Ovary (tissue), 10 donors: ENCODE results near the gene LRRC4C. TPM values are rescaled to one million over a fixed set of nuclear protein-coding genes. Genes with fewer than 3 reads are reported as not detected.

Experiments
- DNase-seq, 5 donors: peaks; one replicate each; pipeline ENCODE4 v3.0.0-alpha.2; 2019 to 2020
- H3K27ac ChIP-seq, 2 donors: fragments of 200-600 bp; one replicate each; pipeline versions ENCODE4 v1.5.1 to v1.8.0; 2019 to 2022
- H3K27me3 ChIP-seq: fragments of 200-600 bp; one replicate; pipeline ENCODE4 v1.8.0; 2022
- H3K36me3 ChIP-seq: fragments of 200-600 bp; sonication (generic); one replicate; pipeline ENCODE4 v1.5.1; 2019
- H3K4me1 ChIP-seq: one replicate; pipeline ENCODE4 v1.8.1; 2013; ENCODE audit warnings: mild to moderate bottlenecking, moderate library complexity; ENCODE audit not compliant: insufficient read depth
- H3K4me3 ChIP-seq: fragments of 200-600 bp; sonication (generic); one replicate; pipeline ENCODE4 v1.5.1; 2017
- H3K9me3 ChIP-seq, 2 donors: fragments of 200-600 bp in 1 of 2; sonication (generic) in 1 of 2; one replicate each; pipeline versions ENCODE4 v1.5.1 to v1.8.1; 2013 to 2019; ENCODE audit warnings: mild to moderate bottlenecking in 1 of 2, moderate library complexity in 1 of 2
- EP300 ChIP-seq: sonication (generic); formaldehyde crosslinking; IDR thresholded peaks from one replicate; pipeline ENCODE4 v1.6.1; 2017; ENCODE audit warnings: antibody characterized with exemption
- POLR2A ChIP-seq: fragments of 450-650 bp; IDR thresholded peaks from one replicate; pipeline ENCODE4 v1.6.1; 2017; ENCODE audit warnings: antibody characterized with exemption, mild to moderate bottlenecking, moderate library complexity
- WGBS, 3 donors: extraction: QIAGEN DNeasy Blood & Tissue Kit in 1 of 3; methylation state at CpG; one replicate each; pipeline versions ENCODE4 v1.1.5 to v1.1.7; 2013 to 2017; 5-methylcytosine and 5-hydroxymethylcytosine counted together
- intact Hi-C, 4 donors: fragments of 100-400 bp; cut with DNase I; formaldehyde crosslinking; loops; one replicate each; pipeline versions ENCODE4 v1.11.0 to v1.15.1; 2022 to 2023
- long read RNA-seq, 3 donors: library from polyadenylated mRNA in 2 of 3; unstranded in 2 of 3; transcript quantifications; one replicate each; pipeline ENCODE4 v2.0.0 and lab custom pipeline, GENCODE V29; 2021 to 2026
- polyA plus RNA-seq, 2 donors: library from polyadenylated mRNA; stranded (reverse); fragments of 200-250 nt in 1 of 2; fragments of 350-450 nt in 1 of 2; fragmentation: Illumina TruSeq in 1 of 2; extraction: RNeasy Lipid Tissue Mini Kit (QIAGEN cat#74804) in 1 of 2; gene quantifications; one replicate each; pipeline ENCODE4 v1.2.3, GENCODE V29; 2013 to 2014
- total RNA-seq, 7 donors: library from RNA; depleted of rRNA in 2 of 7; stranded (reverse); fragments of >200 nt in 2 of 7; fragmentation: NEBNext Ultra II Directional in 3 of 7; extraction: Animal tissue kit (Norgen Biotek cat#: 25700) in 3 of 7; gene quantifications; one replicate each; pipeline versions ENCODE4 v1.1.0 to v1.2.4, GENCODE V29; 2016 to 2023
- TF ChIP-seq, protein P1 (sequence below), 3 donors: fragments of 450-650 bp in 2 of 3; fragments of 200-600 bp in 1 of 3; IDR thresholded peaks; one replicate each; pipeline versions ENCODE4 v1.5.1 to v1.8.0; 2016 to 2022; ENCODE audit warnings: antibody characterized with exemption in 3 of 3, mild to moderate bottlenecking in 1 of 3
- donor health status: DM: no; HTN: no; CAD: no; lungs with moderate emphysema.
- donor health status: DM: no; HTN: no; CAD: no.
- donor health status: Bipolar disorder and iron deficiency.
- donor health status: DM: yes; HTN: yes; CAD: no.
- donor health status: DM: no; HTN: no; CAD: no.
- donor health status: DM: yes; HTN: yes; CAD: no.

The LRRC4C gene
- total RNA-seq: 10 to 100 TPM in 1 of 7 donors, 1 to 10 TPM in 2, under 1 TPM in 4; 0.15 to 12.5 (median 0.98) TPM
- under 1 TPM; 0.31 to 0.78 TPM for polyA plus RNA-seq
- long read RNA-seq, donor 1, partial matches to known transcripts: 0 of 1 reads
- long read RNA-seq, donor 1, other reads (novel, unspliced or antisense): 1 of 1 reads
- long read RNA-seq, donor 2, full-length matches to known transcripts: 3 of 3 reads
- long read RNA-seq, donor 2, partial matches to known transcripts: 0 of 3 reads
- long read RNA-seq, donor 2, other reads (novel, unspliced or antisense): 0 of 3 reads
- long read RNA-seq, donor 3, full-length matches to known transcripts: 1 of 1 reads
- long read RNA-seq, donor 3, partial matches to known transcripts: 0 of 1 reads
- long read RNA-seq, donor 3, other reads (novel, unspliced or antisense): 0 of 1 reads

DNA sequence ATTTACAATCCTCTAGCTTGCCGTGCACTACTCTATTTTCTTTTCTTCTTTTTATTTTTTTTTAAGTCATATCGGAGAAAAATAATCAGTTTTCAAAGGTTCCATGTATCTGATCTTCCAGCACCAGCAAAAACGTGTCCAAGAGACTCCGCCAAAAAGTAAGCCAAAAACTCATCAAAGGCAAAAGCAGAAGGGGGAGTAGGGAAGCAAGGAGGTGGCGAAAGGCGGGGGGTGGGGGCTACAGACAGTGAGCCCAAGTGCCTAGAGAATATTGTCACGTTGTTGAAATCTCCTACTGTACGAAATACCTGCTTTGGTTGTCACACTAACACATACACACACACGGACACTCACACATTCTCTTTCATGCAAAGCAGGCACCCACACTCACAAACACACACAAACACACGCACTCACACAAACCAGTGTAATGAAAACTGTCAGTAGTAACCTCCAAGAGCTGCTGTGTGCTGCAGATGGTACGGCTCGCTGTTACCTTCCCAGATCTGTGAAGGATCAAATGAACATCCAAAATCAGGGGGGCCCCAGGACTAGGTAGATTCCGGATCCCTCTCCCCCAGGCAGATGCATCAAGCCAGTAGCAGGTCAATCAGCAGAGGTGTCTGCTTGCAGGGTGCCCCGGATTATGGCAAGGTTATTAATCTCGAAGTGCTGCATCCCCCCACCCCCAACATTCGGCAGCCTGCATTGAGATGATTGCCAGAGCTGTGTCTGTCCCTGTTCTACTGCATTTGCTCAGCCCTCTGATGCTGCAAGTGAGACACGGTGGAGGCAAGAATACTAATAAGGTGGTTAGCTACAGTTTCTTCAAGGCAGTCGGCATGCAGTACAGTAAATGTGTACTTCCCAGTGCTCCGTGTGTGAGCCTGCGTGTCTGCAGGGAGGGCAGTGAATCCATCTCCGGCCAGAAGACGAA, at the start of gene LRRC4C:
TSS of gene LRRC4C (minus strand) at position 188 of the 937 bp plus-strand sequence.
- DNase-seq: no peak
- no peaks in the 10 kb centered on the region for H3K4me1 ChIP-seq
- 1 to 3% (median 2%) methylated on average over 22 of the region's 22 CpGs for WGBS, 3 donors
- no peaks in the 10 kb centered on the region for H3K36me3 ChIP-seq
- TF ChIP-seq EP300 (no peak), POLR2A (no peak)
- TF ChIP-seq, protein P1, sequence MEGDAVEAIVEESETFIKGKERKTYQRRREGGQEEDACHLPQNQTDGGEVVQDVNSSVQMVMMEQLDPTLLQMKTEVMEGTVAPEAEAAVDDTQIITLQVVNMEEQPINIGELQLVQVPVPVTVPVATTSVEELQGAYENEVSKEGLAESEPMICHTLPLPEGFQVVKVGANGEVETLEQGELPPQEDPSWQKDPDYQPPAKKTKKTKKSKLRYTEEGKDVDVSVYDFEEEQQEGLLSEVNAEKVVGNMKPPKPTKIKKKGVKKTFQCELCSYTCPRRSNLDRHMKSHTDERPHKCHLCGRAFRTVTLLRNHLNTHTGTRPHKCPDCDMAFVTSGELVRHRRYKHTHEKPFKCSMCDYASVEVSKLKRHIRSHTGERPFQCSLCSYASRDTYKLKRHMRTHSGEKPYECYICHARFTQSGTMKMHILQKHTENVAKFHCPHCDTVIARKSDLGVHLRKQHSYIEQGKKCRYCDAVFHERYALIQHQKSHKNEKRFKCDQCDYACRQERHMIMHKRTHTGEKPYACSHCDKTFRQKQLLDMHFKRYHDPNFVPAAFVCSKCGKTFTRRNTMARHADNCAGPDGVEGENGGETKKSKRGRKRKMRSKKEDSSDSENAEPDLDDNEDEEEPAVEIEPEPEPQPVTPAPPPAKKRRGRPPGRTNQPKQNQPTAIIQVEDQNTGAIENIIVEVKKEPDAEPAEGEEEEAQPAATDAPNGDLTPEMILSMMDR (IDR thresholded peaks at IDR 0.05): no peak
- no peaks in the 10 kb centered on the region for H3K9me3 ChIP-seq
- no peak within 1 kb of the TSS for H3K27ac ChIP-seq
- no peaks in the 10 kb centered on the region for H3K27me3 ChIP-seq
- intact Hi-C loops: no loop called here
- H3K4me3 ChIP-seq: no peak within 1 kb of the TSS

DNA sequence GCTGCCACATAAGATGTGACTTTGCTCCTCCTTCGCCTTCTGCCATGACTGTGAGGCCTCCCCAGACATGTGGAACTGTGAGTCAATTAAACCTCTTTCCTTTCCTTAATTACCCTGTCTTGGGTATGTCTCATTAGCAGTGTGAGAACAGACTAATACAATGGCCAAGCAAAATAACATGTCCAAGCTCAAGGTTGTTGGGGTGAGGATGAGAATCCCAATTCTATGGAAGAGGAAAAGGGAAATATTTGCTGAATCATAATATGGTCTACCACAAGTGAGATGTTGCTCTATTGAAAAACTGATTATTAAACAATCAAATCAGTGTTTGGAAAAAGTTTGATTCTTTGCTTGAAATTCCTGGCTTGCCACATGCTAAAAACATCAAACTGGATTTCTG, 48.7 kb upstream of the LRRC4C start:
- no peak for DNase-seq
- Histone ChIP-seq H3K36me3 (no peaks in the 10 kb centered on the region), H3K4me1 (no peaks in the 10 kb centered on the region), H3K9me3 (no peaks in the 10 kb centered on the region), H3K27ac (no peak overlapping the region), H3K4me3 (no peak overlapping the region), H3K27me3 (no peaks in the 10 kb centered on the region)
- TF ChIP-seq POLR2A (no peak), EP300 (no peak)
- TF ChIP-seq, protein P1 (IDR thresholded peaks at IDR 0.05): no peak
- WGBS, 3 donors: 82 to 87% (median 87%) methylated on average over 1 of the region's 1 CpG
- intact Hi-C loops: no loop called here

DNA sequence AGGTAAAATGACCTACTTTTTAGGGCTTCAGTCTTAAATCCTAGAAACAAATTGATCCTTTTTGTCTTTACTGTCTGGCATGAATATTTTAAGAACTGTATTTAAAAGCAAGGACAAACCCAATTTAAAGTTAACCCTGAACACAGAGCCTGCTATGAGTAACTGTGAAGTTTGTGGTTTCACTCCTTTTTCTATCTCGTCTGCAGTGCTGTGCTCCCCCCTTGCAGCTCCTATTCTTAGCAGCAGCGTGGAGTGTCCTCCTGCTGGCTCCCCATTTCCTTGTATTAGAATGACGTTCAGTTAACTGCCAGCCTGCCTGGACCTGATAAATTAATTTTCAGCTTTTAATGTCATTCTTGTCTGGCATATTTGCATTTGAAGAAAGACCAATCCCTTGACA, 40.0 kb upstream of the LRRC4C start:
- no peaks in the 10 kb centered on the region for H3K27me3 ChIP-seq
- peaks cover 0 to 3% of the 10 kb centered on the region in 2 donors for H3K9me3 ChIP-seq
- no peak overlapping the region for H3K27ac ChIP-seq
- H3K4me3 ChIP-seq: no peak overlapping the region
- intact Hi-C loops: no loop called here
- no peaks in the 10 kb centered on the region for H3K36me3 ChIP-seq
- no peaks in the 10 kb centered on the region for H3K4me1 ChIP-seq
- WGBS, 3 donors: 23 to 34% (median 34%) methylated on average over 3 of the region's 3 CpGs
- TF ChIP-seq, protein P1 (IDR thresholded peaks at IDR 0.05): no peak
- DNase-seq: no peak

DNA sequence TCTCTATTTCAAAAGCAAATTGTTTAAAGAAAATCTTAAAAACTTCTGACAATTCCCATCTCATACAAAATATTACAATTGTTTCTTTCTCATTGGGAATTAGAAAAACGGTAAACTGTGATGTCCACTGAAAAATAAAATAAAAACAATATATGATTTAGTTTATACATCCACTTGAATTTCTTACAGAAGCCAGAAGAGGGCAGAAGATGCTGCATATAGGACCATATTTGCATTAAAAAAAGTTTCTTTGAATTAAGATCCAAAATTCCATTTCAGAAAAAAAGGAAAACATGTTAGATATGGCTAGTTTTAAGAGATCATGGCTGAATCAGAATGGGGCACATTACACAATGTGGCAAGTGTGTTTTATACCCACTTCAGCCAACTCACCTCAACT, 39.3 kb upstream of the LRRC4C start:
- DNase-seq: no peak
- Histone ChIP-seq H3K36me3 (no peaks in the 10 kb centered on the region), H3K27ac (no peak overlapping the region), H3K4me1 (no peaks in the 10 kb centered on the region), H3K4me3 (no peak overlapping the region), H3K9me3 (peaks cover 0 to 3% of the 10 kb centered on the region in 2 donors), H3K27me3 (no peaks in the 10 kb centered on the region)
- intact Hi-C loops: no loop called here
- WGBS, 3 donors: 1 to 3% (median 2%) methylated on average over 1 of the region's 1 CpG
- TF ChIP-seq EP300 (no peak), POLR2A (no peak)
- TF ChIP-seq, protein P1 (IDR thresholded peaks at IDR 0.05): no peak
